Activated T-cell treated with anti-CD3 and anti-CD28 coated beads, Interleukin-2, amount 50 U/mL, for 24 hours (primary cell): ENCODE data around the gene OR52E6.
A peak's percentile ranks its signal among the peaks of the same experiment; 100 is the strongest.

Experiments used
- DNase-seq: peaks from one replicate; pipeline ENCODE4 v3.0.0-alpha.2; 2020
- H3K27ac Mint-ChIP-seq: 2 replicates; pipeline ENCODE4 v1.8.0; 2020; ENCODE audit warnings: mild to moderate bottlenecking, mixed read lengths
- H3K27me3 Mint-ChIP-seq: 2 replicates; pipeline ENCODE4 v1.8.0; 2020; ENCODE audit warnings: mixed read lengths
- H3K36me3 Mint-ChIP-seq: 2 replicates; pipeline ENCODE4 v1.8.0; 2020; ENCODE audit warnings: low read depth, mixed read lengths
- H3K4me1 Mint-ChIP-seq: 2 replicates; pipeline ENCODE4 v1.8.0; 2020; ENCODE audit warnings: low read depth, mixed read lengths
- H3K4me3 Mint-ChIP-seq: 2 replicates; pipeline ENCODE4 v1.8.0; 2020; ENCODE audit warnings: mild to moderate bottlenecking, moderate library complexity, mixed read lengths
- H3K9me3 Mint-ChIP-seq: 2 replicates; pipeline ENCODE4 v1.8.0; 2020; ENCODE audit warnings: mixed read lengths

The OR52E6 gene

GRCh38 chr11:5818245-5818886 lies 23.3 kb downstream of the OR52E6 start:
- H3K27ac Mint-ChIP-seq, result no peak overlapping the region
- H3K27me3 Mint-ChIP-seq, result no peaks in the 10 kb centered on the region
- H3K4me1 Mint-ChIP-seq, result peaks cover 10% of the 10 kb centered on the region
- H3K4me3 Mint-ChIP-seq, result peak overlapping the region; percentile 49
- H3K36me3 Mint-ChIP-seq, result no peaks in the 10 kb centered on the region
- no peaks in the 10 kb centered on the region for H3K9me3 Mint-ChIP-seq
- no peak for DNase-seq

- H3K4me1 Mint-ChIP-seq, result peaks cover 10% of the 10 kb centered on the region
- DNase-seq, result no peak
- no peak overlapping the region for H3K27ac Mint-ChIP-seq
- H3K27me3 Mint-ChIP-seq, result no peaks in the 10 kb centered on the region
- no peaks in the 10 kb centered on the region for H3K36me3 Mint-ChIP-seq
- H3K9me3 Mint-ChIP-seq, result no peaks in the 10 kb centered on the region
- H3K4me3 Mint-ChIP-seq, result no peak overlapping the region
Observed at GRCh38 chr11:5815534-5815933, 26.2 kb downstream of the OR52E6 start.

GRCh38 chr11:5809905-5810795 lies 31.5 kb downstream of the OR52E6 start:
- no peak for DNase-seq
- no peak overlapping the region for H3K4me3 Mint-ChIP-seq
- no peaks in the 10 kb centered on the region for H3K36me3 Mint-ChIP-seq
- no peaks in the 10 kb centered on the region for H3K9me3 Mint-ChIP-seq
- H3K27me3 Mint-ChIP-seq, result peaks cover 12% of the 10 kb centered on the region
- H3K4me1 Mint-ChIP-seq, result peaks cover 11% of the 10 kb centered on the region
- H3K27ac Mint-ChIP-seq, result no peak overlapping the region

GRCh38 chr11:5809122-5809519 lies 32.6 kb downstream of the OR52E6 start:
- peaks cover 14% of the 10 kb centered on the region for H3K27me3 Mint-ChIP-seq

GRCh38 chr11:5808500-5809121 lies 33.1 kb downstream of the OR52E6 start, which contains the start of gene OR52N2:
Gene OR52N2, plus strand, starts transcription at chr11:5808924. Its CDS starts 11,412 bp downstream, at chr11:5820336.
- H3K27me3 Mint-ChIP-seq, result peaks cover 16% of the 10 kb centered on the region

More at GRCh38 chr11:5809122-5809519, 32.6 kb downstream of the OR52E6 start:
- Mint-ChIP-seq H3K9me3 (peaks cover 2% of the 10 kb centered on the region), H3K4me1 (peaks cover 11% of the 10 kb centered on the region), H3K36me3 (no peaks in the 10 kb centered on the region), H3K4me3 (peak overlapping the region; percentile 85), H3K27ac (no peak overlapping the region)
- no peak for DNase-seq

GRCh38 chr11:5807580-5807979 lies 34.1 kb downstream of the OR52E6 start:
- Mint-ChIP-seq H3K4me3 (no peak overlapping the region), H3K9me3 (peaks cover 11% of the 10 kb centered on the region), H3K36me3 (no peaks in the 10 kb centered on the region), H3K27ac (no peak overlapping the region), H3K27me3 (peaks cover 23% of the 10 kb centered on the region), H3K4me1 (peaks cover 11% of the 10 kb centered on the region)
- no peak for DNase-seq

More at GRCh38 chr11:5808500-5809121, 33.1 kb downstream of the OR52E6 start, which contains the start of gene OR52N2:
- Mint-ChIP-seq H3K36me3 (no peaks in the 10 kb centered on the region), H3K4me3 (peak within 1 kb of the TSS; percentile 85), H3K27ac (no peak within 1 kb of the TSS), H3K9me3 (peaks cover 4% of the 10 kb centered on the region), H3K4me1 (peaks cover 11% of the 10 kb centered on the region)
- DNase-seq, result peak; percentile 75

- Mint-ChIP-seq H3K36me3 (no peaks in the 10 kb centered on the region), H3K27ac (no peak overlapping the region), H3K9me3 (peaks cover 11% of the 10 kb centered on the region), H3K4me3 (no peak overlapping the region), H3K27me3 (peaks cover 30% of the 10 kb centered on the region), H3K4me1 (peaks cover 7% of the 10 kb centered on the region)
- DNase-seq, result no peak
Observed at GRCh38 chr11:5803982-5804381, 37.7 kb downstream of the OR52E6 start.

GRCh38 chr11:5796541-5796940 lies 45.2 kb downstream of the OR52E6 start:
- Mint-ChIP-seq H3K36me3 (no peaks in the 10 kb centered on the region), H3K27ac (no peak overlapping the region), H3K9me3 (no peaks in the 10 kb centered on the region), H3K27me3 (peaks cover 40% of the 10 kb centered on the region), H3K4me3 (no peak overlapping the region), H3K4me1 (no peaks in the 10 kb centered on the region)
- DNase-seq, result no peak

- Mint-ChIP-seq H3K36me3 (no peaks in the 10 kb centered on the region), H3K9me3 (no peaks in the 10 kb centered on the region), H3K27ac (no peak within 1 kb of the TSS), H3K4me3 (no peak within 1 kb of the TSS), H3K27me3 (peaks cover 21% of the 10 kb centered on the region), H3K4me1 (no peaks in the 10 kb centered on the region)
- DNase-seq, result no peak
Observed at GRCh38 chr11:5791165-5791564, 50.5 kb downstream of the OR52E6 start, which contains the start of gene OR52N1. Gene OR52N1, minus strand, starts transcription at chr11:5791265. Its CDS starts 2,449 bp downstream, at chr11:5788816.
